Ovary (tissue), 9 donors: ENCODE data around the gene SLC44A1. TPM values are rescaled to one million over a fixed set of nuclear protein-coding genes. Genes with fewer than 3 reads are reported as not detected.

ENCODE experiments used
- DNase-seq, 5 donors: peaks; one replicate each; pipeline ENCODE4 v3.0.0-alpha.2; 2019 to 2020
- H3K27ac ChIP-seq, 2 donors: fragments of 200-600 bp; one replicate each; pipeline versions ENCODE4 v1.5.1 to v1.8.0; 2019 to 2022
- H3K27me3 ChIP-seq: fragments of 200-600 bp; one replicate; pipeline ENCODE4 v1.8.0; 2022
- H3K36me3 ChIP-seq: fragments of 200-600 bp; sonication (generic); one replicate; pipeline ENCODE4 v1.5.1; 2019
- H3K4me1 ChIP-seq: one replicate; pipeline ENCODE4 v1.8.1; 2013; ENCODE audit warnings: mild to moderate bottlenecking, moderate library complexity; ENCODE audit not compliant: insufficient read depth
- H3K4me3 ChIP-seq: fragments of 200-600 bp; sonication (generic); one replicate; pipeline ENCODE4 v1.5.1; 2017
- H3K9me3 ChIP-seq, 2 donors: fragments of 200-600 bp in 1 of 2; sonication (generic) in 1 of 2; one replicate each; pipeline versions ENCODE4 v1.5.1 to v1.8.1; 2013 to 2019; ENCODE audit warnings: mild to moderate bottlenecking in 1 of 2, moderate library complexity in 1 of 2
- EP300 ChIP-seq: sonication (generic); formaldehyde crosslinking; IDR thresholded peaks from one replicate; pipeline ENCODE4 v1.6.1; 2017; ENCODE audit warnings: antibody characterized with exemption
- POLR2A ChIP-seq: fragments of 450-650 bp; IDR thresholded peaks from one replicate; pipeline ENCODE4 v1.6.1; 2017; ENCODE audit warnings: antibody characterized with exemption, mild to moderate bottlenecking, moderate library complexity
- whole genome bisulfite sequencing, 3 donors: extraction: QIAGEN DNeasy Blood & Tissue Kit in 1 of 3; methylation state at CpG; one replicate each; pipeline versions ENCODE4 v1.1.5 to v1.1.7; 2013 to 2017; 5-methylcytosine and 5-hydroxymethylcytosine counted together
- intact Hi-C, 4 donors: fragments of 100-400 bp; cut with DNase I; formaldehyde crosslinking; loops; one replicate each; pipeline versions ENCODE4 v1.11.0 to v1.15.1; 2022 to 2023
- polyA plus RNA-seq, 2 donors: library from polyadenylated mRNA; stranded (reverse); fragments of 200-250 nt in 1 of 2; fragments of 350-450 nt in 1 of 2; fragmentation: Illumina TruSeq in 1 of 2; extraction: RNeasy Lipid Tissue Mini Kit (QIAGEN cat#74804) in 1 of 2; gene quantifications; one replicate each; pipeline ENCODE4 v1.2.3, GENCODE V29; 2013 to 2014
- total RNA-seq, 7 donors: library from RNA; depleted of rRNA in 2 of 7; stranded (reverse); fragments of >200 nt in 2 of 7; fragmentation: NEBNext Ultra II Directional in 3 of 7; extraction: Animal tissue kit (Norgen Biotek cat#: 25700) in 3 of 7; gene quantifications; one replicate each; pipeline versions ENCODE4 v1.1.0 to v1.2.4, GENCODE V29; 2016 to 2023
- TF ChIP-seq, protein P1 (sequence below), 3 donors: fragments of 450-650 bp in 2 of 3; fragments of 200-600 bp in 1 of 3; IDR thresholded peaks; one replicate each; pipeline versions ENCODE4 v1.5.1 to v1.8.0; 2016 to 2022; ENCODE audit warnings: antibody characterized with exemption in 3 of 3, mild to moderate bottlenecking in 1 of 3
- donor health status: DM: no; HTN: no; CAD: no; lungs with moderate emphysema.
- donor health status: DM: no; HTN: no; CAD: no.
- donor health status: Bipolar disorder and iron deficiency.
- donor health status: DM: yes; HTN: yes; CAD: no.
- donor health status: DM: no; HTN: no; CAD: no.
- donor health status: DM: yes; HTN: yes; CAD: no.

The SLC44A1 gene
- total and polyA plus RNA-seq, 9 donors: 8.8 to 34.7 (median 28.5) TPM

- no peak overlapping the region for H3K4me3 ChIP-seq
- H3K27me3 ChIP-seq: no peaks in the 10 kb centered on the region
- intact Hi-C loops: no loop called here
- DNase-seq: no peak
- H3K36me3 ChIP-seq: no peaks in the 10 kb centered on the region
- TF ChIP-seq EP300: no peak
- no peak for TF ChIP-seq POLR2A
- TF ChIP-seq, protein P1, sequence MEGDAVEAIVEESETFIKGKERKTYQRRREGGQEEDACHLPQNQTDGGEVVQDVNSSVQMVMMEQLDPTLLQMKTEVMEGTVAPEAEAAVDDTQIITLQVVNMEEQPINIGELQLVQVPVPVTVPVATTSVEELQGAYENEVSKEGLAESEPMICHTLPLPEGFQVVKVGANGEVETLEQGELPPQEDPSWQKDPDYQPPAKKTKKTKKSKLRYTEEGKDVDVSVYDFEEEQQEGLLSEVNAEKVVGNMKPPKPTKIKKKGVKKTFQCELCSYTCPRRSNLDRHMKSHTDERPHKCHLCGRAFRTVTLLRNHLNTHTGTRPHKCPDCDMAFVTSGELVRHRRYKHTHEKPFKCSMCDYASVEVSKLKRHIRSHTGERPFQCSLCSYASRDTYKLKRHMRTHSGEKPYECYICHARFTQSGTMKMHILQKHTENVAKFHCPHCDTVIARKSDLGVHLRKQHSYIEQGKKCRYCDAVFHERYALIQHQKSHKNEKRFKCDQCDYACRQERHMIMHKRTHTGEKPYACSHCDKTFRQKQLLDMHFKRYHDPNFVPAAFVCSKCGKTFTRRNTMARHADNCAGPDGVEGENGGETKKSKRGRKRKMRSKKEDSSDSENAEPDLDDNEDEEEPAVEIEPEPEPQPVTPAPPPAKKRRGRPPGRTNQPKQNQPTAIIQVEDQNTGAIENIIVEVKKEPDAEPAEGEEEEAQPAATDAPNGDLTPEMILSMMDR (IDR thresholded peaks at IDR 0.05): no peak
- H3K9me3 ChIP-seq: no peaks in the 10 kb centered on the region
- H3K27ac ChIP-seq: no peak overlapping the region
- peaks cover 1% of the 10 kb centered on the region for H3K4me1 ChIP-seq
These were observed 85.8 kb downstream of the SLC44A1 start for GRCh38 chr9:105330201-105330600.

DNA sequence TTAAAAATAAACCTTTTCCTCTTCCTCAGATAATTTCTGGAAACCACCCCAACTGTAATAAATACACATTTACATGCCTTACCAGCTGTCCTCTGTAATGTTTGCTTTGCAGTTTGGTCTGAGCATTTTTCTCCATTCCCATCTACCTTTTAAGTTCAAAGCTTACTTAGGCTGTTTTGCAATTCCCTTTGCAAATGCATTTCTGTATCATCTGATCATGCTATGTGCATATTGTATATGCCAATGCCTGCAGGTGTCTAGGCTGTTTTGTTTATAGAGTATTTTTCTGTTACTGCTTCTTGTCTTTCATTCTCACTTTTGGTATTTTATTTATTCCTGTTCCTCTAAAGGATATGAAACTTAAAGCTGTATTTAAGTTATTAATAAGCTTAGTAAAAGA lies 86.3 kb downstream of the SLC44A1 start:
- H3K27ac ChIP-seq: no peak overlapping the region

DNA sequence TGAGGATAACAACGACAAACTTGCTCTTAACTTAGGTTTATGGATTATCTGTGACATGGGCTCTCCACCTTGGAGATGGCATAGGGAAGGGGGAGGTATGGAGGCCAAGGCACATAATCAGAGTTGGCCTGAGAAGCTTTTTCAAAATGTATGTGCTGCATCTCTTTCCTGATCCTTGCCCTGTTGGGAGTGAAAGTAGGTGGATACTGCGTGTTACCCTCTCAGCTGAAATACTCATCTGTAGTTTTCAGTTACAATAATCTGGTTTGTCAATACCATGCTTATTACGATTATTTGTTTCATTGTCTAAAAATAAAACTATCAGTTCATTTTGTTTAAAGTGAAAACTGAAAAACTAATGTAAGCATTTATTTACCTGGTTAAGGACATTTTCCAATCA lies 86.7 kb downstream of the SLC44A1 start:
- Histone ChIP-seq H3K4me3 (no peak overlapping the region), H3K4me1 (peaks cover 1% of the 10 kb centered on the region), H3K27ac (no peak overlapping the region), H3K36me3 (no peaks in the 10 kb centered on the region), H3K27me3 (no peaks in the 10 kb centered on the region), H3K9me3 (no peaks in the 10 kb centered on the region)
- 90 to 91% (median 90%) methylated on average over 3 of the region's 3 CpGs for WGBS, 3 donors
- DNase-seq: no peak
- TF ChIP-seq POLR2A (no peak), EP300 (no peak)
- TF ChIP-seq, protein P1 (IDR thresholded peaks at IDR 0.05): no peak
- intact Hi-C loops: no loop called here

More for the DNA sequence above, 86.3 kb downstream of the SLC44A1 start:
- Histone ChIP-seq H3K36me3 (no peaks in the 10 kb centered on the region), H3K9me3 (no peaks in the 10 kb centered on the region), H3K4me3 (no peak overlapping the region), H3K27me3 (no peaks in the 10 kb centered on the region), H3K4me1 (peaks cover 1% of the 10 kb centered on the region)
- DNase-seq: no peak
- TF ChIP-seq, protein P1 (IDR thresholded peaks at IDR 0.05): no peak
- TF ChIP-seq POLR2A (no peak), EP300 (no peak)
- intact Hi-C loops: no loop called here

DNA sequence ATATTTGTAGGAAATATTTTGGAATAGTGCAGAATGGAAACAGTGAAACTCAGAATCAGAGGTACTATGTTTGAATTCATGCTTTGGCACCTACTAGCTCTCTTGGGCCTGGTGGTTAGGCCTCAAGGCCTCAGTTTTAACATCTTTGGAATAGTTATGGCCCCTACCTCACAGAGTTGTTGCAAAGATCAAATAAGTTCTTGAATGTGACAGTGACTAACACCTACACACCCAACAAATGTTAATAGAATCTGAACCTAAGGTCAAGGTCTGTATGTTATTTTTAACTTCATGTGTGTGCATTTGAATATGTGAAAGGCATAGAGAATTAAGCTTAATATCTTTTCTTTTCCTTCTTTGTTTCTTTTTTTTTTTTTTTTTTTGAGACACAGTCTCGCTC lies 87.3 kb downstream of the SLC44A1 start:
- Histone ChIP-seq H3K27ac (no peak overlapping the region), H3K9me3 (no peaks in the 10 kb centered on the region), H3K4me1 (peaks cover 1% of the 10 kb centered on the region), H3K4me3 (no peak overlapping the region), H3K36me3 (no peaks in the 10 kb centered on the region), H3K27me3 (no peaks in the 10 kb centered on the region)
- 93 to 94% (median 94%) methylated on average over 1 of the region's 1 CpG for WGBS, 3 donors
- TF ChIP-seq POLR2A (no peak), EP300 (no peak)
- TF ChIP-seq, protein P1 (IDR thresholded peaks at IDR 0.05): no peak
- intact Hi-C loops: no loop called here
- DNase-seq: no peak

- Histone ChIP-seq H3K4me1 (peaks cover 1% of the 10 kb centered on the region), H3K36me3 (no peaks in the 10 kb centered on the region), H3K9me3 (no peaks in the 10 kb centered on the region), H3K27me3 (no peaks in the 10 kb centered on the region), H3K27ac (no peak overlapping the region), H3K4me3 (no peak overlapping the region)
- no peak for DNase-seq
- intact Hi-C loops: no loop called here
- TF ChIP-seq EP300 (no peak), POLR2A (no peak)
- TF ChIP-seq, protein P1 (IDR thresholded peaks at IDR 0.05): no peak
- 69 to 74% (median 72%) methylated on average over 2 of the region's 2 CpGs for WGBS, 3 donors
These were observed 88.0 kb downstream of the SLC44A1 start for GRCh38 chr9:105332471-105332870.
